Lower leg skin (tissue), 4 donors: ENCODE results near the gene CCDC102A. TPM values are rescaled to one million over a fixed set of nuclear protein-coding genes. Genes with fewer than 3 reads are reported as not detected.
A peak's percentile ranks its signal among the peaks of the same experiment; 100 is the strongest.

Experiments
- DNase-seq, 2 donors: peaks; one replicate each; pipeline ENCODE4 v3.0.0-alpha.2; 2019; ENCODE audit warnings: low spot score in 2 of 2
- H3K4me3 ChIP-seq: fragments of 200-600 bp; sonication (generic); 2 replicates; pipeline ENCODE4 v1.5.1; 2017; ENCODE audit warnings: mild to moderate bottlenecking, low read depth; ENCODE audit not compliant: poor library complexity, severe bottlenecking
- POLR2A ChIP-seq, 2 donors: fragments of 450-650 bp; IDR thresholded peaks; one replicate each; pipeline ENCODE4 v1.6.1; 2016 to 2017; ENCODE audit warnings: antibody characterized with exemption in 2 of 2, mild to moderate bottlenecking in 1 of 2, moderate library complexity in 1 of 2
- WGBS, 2 donors: methylation state at CpG; one replicate each; pipeline ENCODE4 v1.1.5; 2018; 5-methylcytosine and 5-hydroxymethylcytosine counted together
- intact Hi-C: fragments of 100-400 bp; cut with DNase I; formaldehyde crosslinking; loops from one replicate; pipeline ENCODE4 v1.15.0; 2023; ENCODE audit warnings: low total_unique reads
- total RNA-seq, 4 donors: library from RNA; depleted of rRNA; stranded (reverse); fragments of >200 nt; gene quantifications; one replicate each; pipeline ENCODE4 v1.1.0, GENCODE V29; 2016
- TF ChIP-seq, protein P1 (sequence below), 3 donors: fragments of 450-650 bp; IDR thresholded peaks; one replicate each; pipeline ENCODE4 v1.5.1; 2016; ENCODE audit warnings: antibody characterized with exemption in 3 of 3, mild to moderate bottlenecking in 3 of 3, moderate library complexity in 2 of 3

The CCDC102A gene
- total RNA-seq, 4 donors from 2014 or later = 13.7 to 18.9 (median 16.4) TPM

DNA sequence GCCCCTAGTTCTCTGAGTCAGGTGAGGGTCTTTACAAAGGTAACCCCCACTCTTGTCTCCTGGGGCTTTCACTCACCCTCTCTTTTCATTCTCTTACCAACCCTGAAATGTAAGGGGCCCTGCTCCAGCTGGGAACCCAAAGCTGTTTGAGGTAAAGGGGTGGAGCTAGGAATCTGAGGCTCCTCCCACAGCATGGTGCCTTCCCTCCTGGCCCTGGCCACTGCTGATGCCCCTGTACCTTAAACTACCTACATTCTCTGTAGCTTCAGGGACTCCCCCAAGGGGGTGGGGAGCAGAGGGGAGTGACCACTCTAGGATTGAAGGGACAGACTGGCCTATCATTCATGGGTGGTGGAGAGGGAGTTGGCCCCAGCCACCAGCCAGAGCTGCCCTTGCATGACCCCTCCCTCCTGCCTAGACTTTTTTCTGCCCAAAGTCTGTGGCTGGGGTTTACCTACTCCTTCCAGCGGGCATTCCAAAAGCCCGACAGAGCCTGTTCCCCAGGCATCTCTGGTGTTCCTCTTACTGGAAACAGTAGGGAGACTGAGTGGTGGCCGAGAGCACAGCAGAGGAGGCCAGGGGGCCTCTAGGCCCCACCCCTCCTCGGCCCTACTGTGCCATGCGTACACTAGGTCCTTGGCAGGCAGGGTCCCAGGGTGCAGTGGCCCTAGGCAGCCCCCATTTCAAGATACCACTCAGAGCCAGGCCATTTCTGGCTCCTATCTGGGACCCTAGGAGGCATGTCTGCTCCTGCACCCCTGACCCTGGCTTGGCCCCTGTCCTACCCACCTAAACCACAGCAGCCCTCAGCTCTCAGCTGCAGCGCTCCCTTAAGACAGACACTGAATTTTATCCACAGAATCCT lies 59.6 kb downstream of the CCDC102A start:
- no peak overlapping the region for H3K4me3 ChIP-seq
- 89 to 93% methylated on average over 5 to 6 of the region's 6 CpGs for WGBS, 2 donors
- intact Hi-C loops = no loop called here
- DNase-seq = peak in 1 of 2 donors; percentile 82
- no peak for TF ChIP-seq POLR2A (IDR thresholded peaks at IDR 0.05)
- TF ChIP-seq, protein P1, sequence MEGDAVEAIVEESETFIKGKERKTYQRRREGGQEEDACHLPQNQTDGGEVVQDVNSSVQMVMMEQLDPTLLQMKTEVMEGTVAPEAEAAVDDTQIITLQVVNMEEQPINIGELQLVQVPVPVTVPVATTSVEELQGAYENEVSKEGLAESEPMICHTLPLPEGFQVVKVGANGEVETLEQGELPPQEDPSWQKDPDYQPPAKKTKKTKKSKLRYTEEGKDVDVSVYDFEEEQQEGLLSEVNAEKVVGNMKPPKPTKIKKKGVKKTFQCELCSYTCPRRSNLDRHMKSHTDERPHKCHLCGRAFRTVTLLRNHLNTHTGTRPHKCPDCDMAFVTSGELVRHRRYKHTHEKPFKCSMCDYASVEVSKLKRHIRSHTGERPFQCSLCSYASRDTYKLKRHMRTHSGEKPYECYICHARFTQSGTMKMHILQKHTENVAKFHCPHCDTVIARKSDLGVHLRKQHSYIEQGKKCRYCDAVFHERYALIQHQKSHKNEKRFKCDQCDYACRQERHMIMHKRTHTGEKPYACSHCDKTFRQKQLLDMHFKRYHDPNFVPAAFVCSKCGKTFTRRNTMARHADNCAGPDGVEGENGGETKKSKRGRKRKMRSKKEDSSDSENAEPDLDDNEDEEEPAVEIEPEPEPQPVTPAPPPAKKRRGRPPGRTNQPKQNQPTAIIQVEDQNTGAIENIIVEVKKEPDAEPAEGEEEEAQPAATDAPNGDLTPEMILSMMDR (IDR thresholded peaks at IDR 0.05) = no peak

- 48 to 50% methylated on average over 7 to 9 of the region's 12 CpGs for WGBS, 2 donors
- no peak overlapping the region for H3K4me3 ChIP-seq
- TF ChIP-seq POLR2A (IDR thresholded peaks at IDR 0.05) = no peak
- TF ChIP-seq, protein P1 (IDR thresholded peaks at IDR 0.05) = no peak
- DNase-seq = peak in 1 of 2 donors; percentile 87
- intact Hi-C loops = no loop called here
These were observed 60.5 kb downstream of the CCDC102A start for GRCh38 chr16:57475711-57476339.

- intact Hi-C loops = no loop called here
- H3K4me3 ChIP-seq = no peak overlapping the region
- TF ChIP-seq, protein P1 (IDR thresholded peaks at IDR 0.05) = no peak
- no peak for TF ChIP-seq POLR2A (IDR thresholded peaks at IDR 0.05)
- WGBS, 2 donors = 80 to 85% methylated on average over 29 to 30 of the region's 30 CpGs
- peak in 1 of 2 donors; percentile 84 for DNase-seq
These were observed 61.4 kb downstream of the CCDC102A start for GRCh38 chr16:57474671-57475661.

DNA sequence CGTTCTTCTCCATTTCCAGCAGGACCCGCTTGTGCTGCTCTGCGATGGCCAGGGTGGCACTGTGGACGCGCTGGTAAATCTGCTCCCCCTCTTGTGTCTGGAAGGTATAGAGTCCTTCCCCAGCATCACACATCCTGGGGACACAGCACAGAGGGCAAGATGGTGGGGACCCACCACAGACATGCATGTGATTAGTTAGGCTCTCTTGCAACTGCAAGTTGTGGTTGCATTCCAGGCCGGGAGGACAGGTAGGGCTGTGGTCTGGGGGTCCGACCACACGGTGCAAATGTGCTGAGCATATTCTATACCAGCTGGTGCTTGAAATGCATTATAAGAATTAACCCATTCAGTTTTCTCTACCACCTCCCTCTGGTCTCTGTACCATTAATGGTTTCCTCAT lies 62.5 kb downstream of the CCDC102A start:
- WGBS, 2 donors = 75 to 83% methylated on average over 8 of the region's 8 CpGs
- DNase-seq = no peak
- TF ChIP-seq POLR2A (IDR thresholded peaks at IDR 0.05) = no peak
- TF ChIP-seq, protein P1 (IDR thresholded peaks at IDR 0.05) = no peak
- H3K4me3 ChIP-seq = no peak overlapping the region
- intact Hi-C loops = no loop called here

DNA sequence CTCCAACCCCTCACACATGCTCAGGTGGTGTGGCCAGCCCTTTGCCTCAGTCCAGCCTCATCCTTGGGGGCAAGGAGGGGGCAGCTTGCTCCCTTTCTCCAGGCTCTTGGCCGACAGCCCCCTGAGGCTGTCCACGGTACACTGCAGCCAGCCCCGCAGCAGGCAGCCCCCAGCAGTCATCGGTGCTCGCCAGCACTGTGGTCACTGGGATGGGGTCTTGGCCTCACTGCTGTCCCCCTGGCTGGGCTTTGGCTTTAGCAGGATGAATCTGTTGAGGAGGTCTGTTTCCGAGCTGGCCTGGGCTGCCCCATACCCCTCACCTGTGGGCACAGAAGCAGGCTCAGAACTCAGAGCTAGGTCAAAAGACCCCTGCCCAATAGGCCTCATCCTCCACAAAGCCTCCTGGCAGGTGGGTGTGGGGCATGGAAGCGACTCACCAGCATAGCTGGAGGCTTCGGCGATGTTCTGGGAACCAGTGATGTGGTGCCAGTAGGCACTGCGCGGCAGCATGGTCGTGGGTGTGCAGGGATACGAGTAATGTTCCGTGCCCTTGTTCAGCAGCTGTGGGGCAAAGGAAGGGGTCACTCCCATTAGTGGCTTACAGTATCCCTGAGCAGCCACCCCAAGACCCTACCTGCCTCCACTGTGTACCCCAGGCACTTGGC lies 63.1 kb downstream of the CCDC102A start:
- H3K4me3 ChIP-seq = no peak overlapping the region
- intact Hi-C loops = no loop called here
- 70 to 73% methylated on average over 12 to 14 of the region's 14 CpGs for WGBS, 2 donors
- TF ChIP-seq, protein P1 (IDR thresholded peaks at IDR 0.05) = no peak
- TF ChIP-seq POLR2A (IDR thresholded peaks at IDR 0.05) = no peak
- DNase-seq = peak in 1 of 2 donors; percentile 84
